HepG2 (cell line): ENCODE data around the gene SAPCD1. TPM values are rescaled to one million over a fixed set of nuclear protein-coding genes. Genes with fewer than 3 reads are reported as not detected.

Experiments used
- GATAD2A ChIP-seq: IDR thresholded peaks from 2 replicates; pipeline ENCODE4 v1.6.1; 2016
- MLLT10 ChIP-seq: sonication (generic); formaldehyde crosslinking; IDR thresholded peaks from 2 replicates; pipeline ENCODE4 v1.4.0; 2020; ENCODE audit warnings: missing genetic modification reagents
- TCF7 ChIP-seq: sonication (generic); IDR thresholded peaks from 2 replicates; pipeline ENCODE4 v1.6.1; 2016; ENCODE audit warnings: antibody characterized with exemption, low read depth
- TEAD3 ChIP-seq: optimal IDR thresholded peaks from 2 replicates; pipeline ENCODE3; 2016; ENCODE audit warnings: borderline replicate concordance
- polyA plus RNA-seq, 8 experiments: library from polyadenylated mRNA; depleted of rRNA in 3 of 8; stranded (reverse) in 7 of 8; unstranded in 1 of 8; fragments of >200 nt; fragmentation: Illumina TruSeq in 4 of 8; extraction: Trizol in 4 of 8; gene quantifications; 2 replicates each; pipeline versions ENCODE4 v1.2.1 to v1.2.3, GENCODE V29; 2011 to 2016; ENCODE audit warnings: low read depth in 4 of 8, missing spikeins in 1 of 8, mixed read lengths in 1 of 8; ENCODE audit not compliant: insufficient read depth in 1 of 8
- total RNA-seq, 5 experiments: library from RNA; depleted of rRNA; stranded (reverse); fragments of >200 nt; fragmentation: Illumina TruSeq; extraction: Trizol; gene quantifications; 2 replicates each; pipeline ENCODE4 v1.2.3, GENCODE V29; 2016; ENCODE audit warnings: low read depth in 1 of 5
- TF ChIP-seq, protein P1 (sequence below), 2 experiments: fragments of 450-650 bp in 1 of 2; sonication (generic) in 1 of 2; formaldehyde crosslinking in 1 of 2; IDR thresholded peaks; 2 replicates each; pipeline versions ENCODE4 v1.6.1 to v1.8.0; 2016 to 2022; ENCODE audit warnings: antibody characterized with exemption in 1 of 2, mild to moderate bottlenecking in 1 of 2, missing genetic modification reagents in 1 of 2

Gene SAPCD1
- total and polyA plus RNA-seq, 2 of the 13 experiments (the other 11 are each of a cell fraction or from before 2014, with no cell fraction given): 2.5 to 3.9 TPM

DNA sequence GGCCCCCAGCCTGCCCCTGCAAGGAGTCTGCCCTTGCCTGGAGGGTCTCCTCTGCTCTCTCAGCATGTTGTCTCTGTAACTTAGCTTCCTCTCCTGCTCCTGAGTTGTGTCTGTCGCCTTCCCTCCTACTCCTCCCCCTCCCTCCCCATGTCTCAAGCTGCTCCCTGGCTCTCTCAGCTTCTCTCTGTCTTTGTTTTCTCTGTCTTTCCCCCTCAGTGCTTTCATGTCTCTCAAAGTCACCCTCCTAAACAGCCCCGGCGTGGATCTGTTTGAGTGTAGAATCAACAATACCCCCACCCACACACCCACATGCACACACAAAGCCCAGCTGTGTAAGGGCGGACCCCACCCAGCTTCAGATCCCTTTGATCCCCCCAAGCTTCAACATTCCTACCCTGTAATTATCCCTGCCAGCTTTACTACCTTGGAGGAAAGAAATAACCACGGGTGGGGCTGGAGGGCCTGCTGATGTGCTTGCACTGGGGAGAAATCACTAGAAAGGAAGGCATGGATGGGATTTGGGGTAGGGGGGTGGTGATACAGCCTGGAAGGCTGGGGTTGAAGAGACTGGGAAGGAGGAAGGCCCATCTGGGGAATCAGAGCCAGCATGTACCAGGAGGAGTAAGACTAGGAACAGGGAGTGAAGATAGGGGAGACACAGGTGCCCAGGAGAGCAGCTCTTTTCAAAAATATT, 48.3 kb upstream of the SAPCD1 start (continued):
- TF ChIP-seq, protein P1, sequence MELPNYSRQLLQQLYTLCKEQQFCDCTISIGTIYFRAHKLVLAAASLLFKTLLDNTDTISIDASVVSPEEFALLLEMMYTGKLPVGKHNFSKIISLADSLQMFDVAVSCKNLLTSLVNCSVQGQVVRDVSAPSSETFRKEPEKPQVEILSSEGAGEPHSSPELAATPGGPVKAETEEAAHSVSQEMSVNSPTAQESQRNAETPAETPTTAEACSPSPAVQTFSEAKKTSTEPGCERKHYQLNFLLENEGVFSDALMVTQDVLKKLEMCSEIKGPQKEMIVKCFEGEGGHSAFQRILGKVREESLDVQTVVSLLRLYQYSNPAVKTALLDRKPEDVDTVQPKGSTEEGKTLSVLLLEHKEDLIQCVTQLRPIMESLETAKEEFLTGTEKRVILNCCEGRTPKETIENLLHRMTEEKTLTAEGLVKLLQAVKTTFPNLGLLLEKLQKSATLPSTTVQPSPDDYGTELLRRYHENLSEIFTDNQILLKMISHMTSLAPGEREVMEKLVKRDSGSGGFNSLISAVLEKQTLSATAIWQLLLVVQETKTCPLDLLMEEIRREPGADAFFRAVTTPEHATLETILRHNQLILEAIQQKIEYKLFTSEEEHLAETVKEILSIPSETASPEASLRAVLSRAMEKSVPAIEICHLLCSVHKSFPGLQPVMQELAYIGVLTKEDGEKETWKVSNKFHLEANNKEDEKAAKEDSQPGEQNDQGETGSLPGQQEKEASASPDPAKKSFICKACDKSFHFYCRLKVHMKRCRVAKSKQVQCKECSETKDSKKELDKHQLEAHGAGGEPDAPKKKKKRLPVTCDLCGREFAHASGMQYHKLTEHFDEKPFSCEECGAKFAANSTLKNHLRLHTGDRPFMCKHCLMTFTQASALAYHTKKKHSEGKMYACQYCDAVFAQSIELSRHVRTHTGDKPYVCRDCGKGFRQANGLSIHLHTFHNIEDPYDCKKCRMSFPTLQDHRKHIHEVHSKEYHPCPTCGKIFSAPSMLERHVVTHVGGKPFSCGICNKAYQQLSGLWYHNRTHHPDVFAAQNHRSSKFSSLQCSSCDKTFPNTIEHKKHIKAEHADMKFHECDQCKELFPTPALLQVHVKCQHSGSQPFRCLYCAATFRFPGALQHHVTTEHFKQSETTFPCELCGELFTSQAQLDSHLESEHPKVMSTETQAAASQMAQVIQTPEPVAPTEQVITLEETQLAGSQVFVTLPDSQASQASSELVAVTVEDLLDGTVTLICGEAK (IDR thresholded peaks at IDR 0.05): no peak
- TF ChIP-seq, protein P1 (CRISPR knock-in tag; IDR thresholded peaks at IDR 0.05): no peak
- TF ChIP-seq TCF7 (peak; percentile 71), GATAD2A (peak; percentile 43; the same call in 1 of the 2 replicates), MLLT10 (CRISPR knock-in tag) (no peak), TEAD3 (CRISPR knock-in tag) (peak; percentile 36)
- TF ChIP-seq, all 625 proteins: peak for 11
